Tibial nerve (tissue), 4 donors: ENCODE data around the gene L3MBTL4.

ENCODE experiments used
- EP300 ChIP-seq, 2 donors: sonication (generic); formaldehyde crosslinking; IDR thresholded peaks; one replicate each; pipeline ENCODE4 v1.6.1; 2017; ENCODE audit warnings: antibody characterized with exemption in 2 of 2, mild to moderate bottlenecking in 1 of 2
- POLR2A ChIP-seq, 2 donors: fragments of 450-650 bp; IDR thresholded peaks; one replicate each; pipeline ENCODE4 v1.6.1; 2017; ENCODE audit warnings: antibody characterized with exemption in 2 of 2, mild to moderate bottlenecking in 2 of 2, moderate library complexity in 2 of 2
- TF ChIP-seq, protein P1 (sequence below), 5 experiments: fragments of 200-600 bp in 3 of 5; fragments of 450-650 bp in 2 of 5; sonication (generic) in 3 of 5; IDR thresholded peaks; one replicate each; pipeline ENCODE4 v1.5.1; 2016 to 2019; ENCODE audit warnings: antibody characterized with exemption in 5 of 5, mild to moderate bottlenecking in 3 of 5, moderate library complexity in 2 of 5

GRCh38 chr18:6174983-6175745 is 239.5 kb downstream of the L3MBTL4 start:
- TF ChIP-seq, protein P1, sequence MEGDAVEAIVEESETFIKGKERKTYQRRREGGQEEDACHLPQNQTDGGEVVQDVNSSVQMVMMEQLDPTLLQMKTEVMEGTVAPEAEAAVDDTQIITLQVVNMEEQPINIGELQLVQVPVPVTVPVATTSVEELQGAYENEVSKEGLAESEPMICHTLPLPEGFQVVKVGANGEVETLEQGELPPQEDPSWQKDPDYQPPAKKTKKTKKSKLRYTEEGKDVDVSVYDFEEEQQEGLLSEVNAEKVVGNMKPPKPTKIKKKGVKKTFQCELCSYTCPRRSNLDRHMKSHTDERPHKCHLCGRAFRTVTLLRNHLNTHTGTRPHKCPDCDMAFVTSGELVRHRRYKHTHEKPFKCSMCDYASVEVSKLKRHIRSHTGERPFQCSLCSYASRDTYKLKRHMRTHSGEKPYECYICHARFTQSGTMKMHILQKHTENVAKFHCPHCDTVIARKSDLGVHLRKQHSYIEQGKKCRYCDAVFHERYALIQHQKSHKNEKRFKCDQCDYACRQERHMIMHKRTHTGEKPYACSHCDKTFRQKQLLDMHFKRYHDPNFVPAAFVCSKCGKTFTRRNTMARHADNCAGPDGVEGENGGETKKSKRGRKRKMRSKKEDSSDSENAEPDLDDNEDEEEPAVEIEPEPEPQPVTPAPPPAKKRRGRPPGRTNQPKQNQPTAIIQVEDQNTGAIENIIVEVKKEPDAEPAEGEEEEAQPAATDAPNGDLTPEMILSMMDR (IDR thresholded peaks at IDR 0.05) = no peak
- TF ChIP-seq EP300 (IDR thresholded peaks at IDR 0.05) = no peak
- TF ChIP-seq POLR2A (IDR thresholded peaks at IDR 0.05) = no peak
